ENCODE data around the gene ZFYVE1. TPM values are rescaled to one million over a fixed set of nuclear protein-coding genes. Genes with fewer than 3 reads are reported as not detected.

ZFYVE1 gene
- total and polyA plus RNA-seq, 2 donors (not counting 3 experiments of a cell fraction or from before 2014, with no cell fraction given) = 27.3 to 29.2 TPM

GRCh38 chr14:73058922-73059673 lies 32.2 kb upstream of the ZFYVE1 start:
- intact Hi-C loops (cut with micrococcal nuclease) (loop anchor here (1.0 kb wide), 1 partner anchor 32 kb away; the partner anchor contains the start of gene ZFYVE1), dilution Hi-C loops (cut with MboI; ENCODE audit: extremely low pct_ligation_motif_present, low sequenced_read_pairs) (no loop called here)
- ChIA-PET POLR2A (interaction anchor here (0.5 to 2.7 kb wide), 3 partner anchors 30 to 78 kb away, joined by 3 to 22 read pairs (median 3); partner anchors contain the start of gene ZFYVE1), CTCF (interaction anchor here (0.8 to 1.5 kb wide), 6 partner anchors 10 to 545 kb away, joined by 3 to 5 read pairs (median 3); no protein-coding TSS in a partner anchor)
- Histone ChIP-seq H3K4me1 (ENCODE audit: control insufficient read depth, extremely low read depth, insufficient read depth, low read length) (peaks cover 9% of the 10 kb centered on the region), H2AFZ (ENCODE audit: low read depth, low read length) (peak overlapping the region; percentile 35), H3K9ac (replicated peaks; ENCODE audit: extremely low read depth, insufficient read depth, low read length) (peak overlapping the region; percentile 97), H3K27me3 (ENCODE audit: control insufficient read depth in 2 of 2, insufficient read depth in 2 of 2, low read length in 2 of 2) (no peaks in the 10 kb centered on the region), H3K27ac (ENCODE audit: insufficient read depth, low read depth, low read length) (peak overlapping the region; percentile 72), H3K9me1 (replicated peaks; ENCODE audit: control insufficient read depth, extremely low read depth, insufficient read depth, low read length) (no peaks in the 10 kb centered on the region), H3K36me3 (ENCODE audit: control insufficient read depth in 2 of 2, extremely low read depth in 1 of 2, insufficient read depth in 2 of 2, low read length in 2 of 2) (peaks cover 0 to 3% of the 10 kb centered on the region in 2 experiments), H3K4me3 (replicated peaks in 1 of 3; ENCODE audit: insufficient read depth in 1 of 3, low read depth in 1 of 3, low read length in 3 of 3) (peak overlapping the region; percentile 85 to 98 (median 94)), H4K20me1 (replicated peaks; ENCODE audit: control insufficient read depth, extremely low read depth, insufficient read depth, low read length) (peaks cover 6% of the 10 kb centered on the region), H3K4me2 (ENCODE audit: insufficient read depth, low read length) (peak overlapping the region; percentile 93), H3K79me2 (ENCODE audit: control insufficient read depth, insufficient read depth, low read length) (peaks cover 52% of the 10 kb centered on the region), H3K9me3 (replicated peaks; ENCODE audit: control insufficient read depth, insufficient read depth, low read length) (no peaks in the 10 kb centered on the region)
- TSS peak; percentile 40 for BruUV-seq (replicated peaks)
- FAIRE-seq = peak; percentile 70
- TF ChIP-seq FOS (IDR thresholded peaks at IDR 0.05; ENCODE audit: borderline replicate concordance, insufficient read depth, low read length) (no peak), JUN (IDR thresholded peaks at IDR 0.05; ENCODE audit: borderline replicate concordance, insufficient read depth, insufficient read length, low read depth) (no peak), POLR2A (IDR thresholded peaks at IDR 0.05; ENCODE audit: low read depth, low read length) (no peak), MYC (IDR thresholded peaks at IDR 0.05; ENCODE audit: low read depth, low read length) (no peak), POLR2AphosphoS5 (IDR thresholded peaks at IDR 0.05; ENCODE audit: insufficient read depth, low read depth, low read length) (no peak), GATA2 (IDR thresholded peaks at IDR 0.05; ENCODE audit: insufficient read depth, insufficient read length, low read depth, low read length) (no peak), EZH2 (IDR thresholded peaks at IDR 0.05; ENCODE audit: borderline replicate concordance, low read depth, low read length, severe bottlenecking) (no peak)
- TF ChIP-seq, protein P1, sequence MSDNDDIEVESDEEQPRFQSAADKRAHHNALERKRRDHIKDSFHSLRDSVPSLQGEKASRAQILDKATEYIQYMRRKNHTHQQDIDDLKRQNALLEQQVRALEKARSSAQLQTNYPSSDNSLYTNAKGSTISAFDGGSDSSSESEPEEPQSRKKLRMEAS (IDR thresholded peaks at IDR 0.05; ENCODE audit: insufficient read depth, insufficient read length) = no peak
- TF ChIP-seq, protein P2, sequence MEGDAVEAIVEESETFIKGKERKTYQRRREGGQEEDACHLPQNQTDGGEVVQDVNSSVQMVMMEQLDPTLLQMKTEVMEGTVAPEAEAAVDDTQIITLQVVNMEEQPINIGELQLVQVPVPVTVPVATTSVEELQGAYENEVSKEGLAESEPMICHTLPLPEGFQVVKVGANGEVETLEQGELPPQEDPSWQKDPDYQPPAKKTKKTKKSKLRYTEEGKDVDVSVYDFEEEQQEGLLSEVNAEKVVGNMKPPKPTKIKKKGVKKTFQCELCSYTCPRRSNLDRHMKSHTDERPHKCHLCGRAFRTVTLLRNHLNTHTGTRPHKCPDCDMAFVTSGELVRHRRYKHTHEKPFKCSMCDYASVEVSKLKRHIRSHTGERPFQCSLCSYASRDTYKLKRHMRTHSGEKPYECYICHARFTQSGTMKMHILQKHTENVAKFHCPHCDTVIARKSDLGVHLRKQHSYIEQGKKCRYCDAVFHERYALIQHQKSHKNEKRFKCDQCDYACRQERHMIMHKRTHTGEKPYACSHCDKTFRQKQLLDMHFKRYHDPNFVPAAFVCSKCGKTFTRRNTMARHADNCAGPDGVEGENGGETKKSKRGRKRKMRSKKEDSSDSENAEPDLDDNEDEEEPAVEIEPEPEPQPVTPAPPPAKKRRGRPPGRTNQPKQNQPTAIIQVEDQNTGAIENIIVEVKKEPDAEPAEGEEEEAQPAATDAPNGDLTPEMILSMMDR (IDR thresholded peaks at IDR 0.05; ENCODE audit: extremely low read depth in 1 of 2, insufficient read depth in 1 of 2, low read depth in 1 of 2, low read length in 2 of 2) = no peak
- peak; percentile 52 for DNase-seq (ENCODE audit: low read depth, low spot score)
